ENCODE results near the gene TSPAN5.

The TSPAN5 gene

DNA sequence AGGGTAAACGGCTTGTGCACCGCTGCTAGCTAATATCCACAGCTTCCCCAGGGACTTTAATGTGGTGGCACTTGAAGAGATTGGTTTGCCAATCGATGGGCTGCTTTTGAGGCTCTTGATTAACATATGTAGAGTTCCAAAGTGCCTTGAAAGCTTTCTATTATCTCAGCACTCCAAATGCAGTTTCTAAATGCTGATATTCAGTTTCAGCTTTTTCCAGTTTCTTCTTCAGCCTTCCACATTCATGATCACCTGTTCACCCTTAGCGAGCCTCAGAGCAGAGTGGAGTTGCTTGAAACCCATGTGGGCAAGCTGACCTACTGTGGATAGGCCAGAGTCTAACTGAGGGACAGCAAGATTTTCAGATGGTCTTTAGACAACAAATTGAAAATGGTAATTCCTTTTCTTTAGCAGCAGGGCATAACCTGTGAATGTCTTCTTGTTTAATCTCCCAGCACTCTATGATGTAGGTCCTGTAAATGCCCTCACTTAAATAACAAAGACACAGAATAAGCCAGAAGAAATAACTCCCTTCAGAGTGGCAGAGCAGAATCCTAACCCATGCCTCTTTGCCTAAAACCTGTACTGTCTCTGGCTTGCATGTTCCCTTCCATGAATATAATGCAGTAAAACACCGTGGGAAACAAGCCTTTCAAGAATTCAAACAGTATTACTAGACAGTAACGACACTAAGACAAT lies 99.8 kb downstream of the TSPAN5 start:
- no peaks in the 10 kb centered on the region for H3K27me3 ChIP-seq (ENCODE audit: insufficient read depth, poor library complexity, severe bottlenecking)
- no peak for DNase-seq (ENCODE audit: low read depth in 1 of 2, low spot score in 1 of 2)
- no peak overlapping the region for H3K27ac ChIP-seq (replicated peaks)
- no peak for TF ChIP-seq REST (IDR thresholded peaks at IDR 0.05; ENCODE audit: insufficient replicate concordance, low read depth)
- TF ChIP-seq, protein P1, sequence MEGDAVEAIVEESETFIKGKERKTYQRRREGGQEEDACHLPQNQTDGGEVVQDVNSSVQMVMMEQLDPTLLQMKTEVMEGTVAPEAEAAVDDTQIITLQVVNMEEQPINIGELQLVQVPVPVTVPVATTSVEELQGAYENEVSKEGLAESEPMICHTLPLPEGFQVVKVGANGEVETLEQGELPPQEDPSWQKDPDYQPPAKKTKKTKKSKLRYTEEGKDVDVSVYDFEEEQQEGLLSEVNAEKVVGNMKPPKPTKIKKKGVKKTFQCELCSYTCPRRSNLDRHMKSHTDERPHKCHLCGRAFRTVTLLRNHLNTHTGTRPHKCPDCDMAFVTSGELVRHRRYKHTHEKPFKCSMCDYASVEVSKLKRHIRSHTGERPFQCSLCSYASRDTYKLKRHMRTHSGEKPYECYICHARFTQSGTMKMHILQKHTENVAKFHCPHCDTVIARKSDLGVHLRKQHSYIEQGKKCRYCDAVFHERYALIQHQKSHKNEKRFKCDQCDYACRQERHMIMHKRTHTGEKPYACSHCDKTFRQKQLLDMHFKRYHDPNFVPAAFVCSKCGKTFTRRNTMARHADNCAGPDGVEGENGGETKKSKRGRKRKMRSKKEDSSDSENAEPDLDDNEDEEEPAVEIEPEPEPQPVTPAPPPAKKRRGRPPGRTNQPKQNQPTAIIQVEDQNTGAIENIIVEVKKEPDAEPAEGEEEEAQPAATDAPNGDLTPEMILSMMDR (IDR thresholded peaks at IDR 0.05; ENCODE audit: insufficient read depth, low read length): no peak
- no peak for TF ChIP-seq SPI1 (IDR thresholded peaks at IDR 0.05; ENCODE audit: borderline replicate concordance, low read depth)
- TF ChIP-seq POLR2AphosphoS5 (IDR thresholded peaks at IDR 0.05; ENCODE audit: low read depth): no peak
- TF ChIP-seq GABPA (IDR thresholded peaks at IDR 0.05; ENCODE audit: low read depth): no peak
- no peak overlapping the region for H3K4me3 ChIP-seq (replicated peaks; ENCODE audit: insufficient read depth, low read length)

- TF ChIP-seq, protein P1 (IDR thresholded peaks at IDR 0.05; ENCODE audit: insufficient read depth, low read length): no peak
- no peak for TF ChIP-seq GABPA (IDR thresholded peaks at IDR 0.05; ENCODE audit: low read depth)
- H3K4me3 ChIP-seq (replicated peaks; ENCODE audit: insufficient read depth, low read length): no peak overlapping the region
- no peaks in the 10 kb centered on the region for H3K27me3 ChIP-seq (ENCODE audit: insufficient read depth, poor library complexity, severe bottlenecking)
- DNase-seq (ENCODE audit: low read depth in 1 of 2, low spot score in 1 of 2): no peak
- no peak overlapping the region for H3K27ac ChIP-seq (replicated peaks)
These were observed 101.1 kb downstream of the TSPAN5 start for GRCh38 chr4:98557194-98557892.

DNA sequence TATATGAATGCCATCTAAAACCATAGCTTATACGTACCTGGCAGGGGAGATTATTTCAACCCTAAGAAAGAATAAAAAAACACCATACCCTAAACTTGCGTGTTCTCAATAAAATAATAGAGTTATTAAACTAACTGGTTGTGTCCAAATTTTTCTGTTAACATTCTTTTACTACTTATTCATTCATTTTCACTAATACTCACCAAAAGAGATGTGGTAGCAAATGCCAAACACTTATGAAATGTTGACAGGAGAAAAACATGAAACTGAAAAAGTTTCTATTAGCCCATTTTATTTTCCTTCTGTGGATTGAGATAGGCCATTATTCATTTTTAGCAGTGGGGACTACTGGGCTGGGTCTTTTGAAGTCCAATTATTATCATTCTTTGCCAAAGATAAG lies 102.0 kb downstream of the TSPAN5 start:
- Histone ChIP-seq H3K4me3 (replicated peaks; ENCODE audit: insufficient read depth, low read length) (no peak overlapping the region), H3K27me3 (ENCODE audit: insufficient read depth, poor library complexity, severe bottlenecking) (no peaks in the 10 kb centered on the region), H3K27ac (replicated peaks) (no peak overlapping the region)
- no peak for DNase-seq (ENCODE audit: low read depth in 1 of 2, low spot score in 1 of 2)
- TF ChIP-seq SPI1 (IDR thresholded peaks at IDR 0.05; ENCODE audit: borderline replicate concordance, low read depth) (no peak), REST (IDR thresholded peaks at IDR 0.05; ENCODE audit: insufficient replicate concordance, low read depth) (no peak), POLR2AphosphoS5 (IDR thresholded peaks at IDR 0.05; ENCODE audit: low read depth) (no peak), GABPA (IDR thresholded peaks at IDR 0.05; ENCODE audit: low read depth) (no peak)
- TF ChIP-seq, protein P1 (IDR thresholded peaks at IDR 0.05; ENCODE audit: insufficient read depth, low read length): no peak

Measured in HL-60 (cell line).